ENCODE data around the gene ARPC5.

The ARPC5 gene

DNA sequence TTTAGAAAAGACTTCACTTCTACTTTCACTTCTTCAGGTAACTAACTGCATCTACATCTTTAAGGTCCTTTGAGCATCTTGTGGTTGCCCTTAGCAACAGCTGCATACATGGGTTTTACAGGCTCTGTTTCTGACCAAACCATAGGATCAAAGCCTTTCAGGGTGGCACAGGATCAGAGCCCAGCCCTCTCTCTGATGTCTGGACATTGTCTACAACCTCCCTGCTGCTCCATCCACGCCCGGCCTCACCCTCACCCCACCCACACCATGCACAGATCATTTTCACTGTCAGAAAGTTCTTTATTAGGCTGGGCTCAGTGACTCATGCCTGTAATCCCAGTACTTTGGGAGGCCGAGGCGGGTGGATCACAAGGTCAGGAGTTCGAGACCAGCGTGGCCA lies 50.5 kb downstream of the ARPC5 start:
- DNase-seq (ENCODE audit: low spot score) = no peak

DNA sequence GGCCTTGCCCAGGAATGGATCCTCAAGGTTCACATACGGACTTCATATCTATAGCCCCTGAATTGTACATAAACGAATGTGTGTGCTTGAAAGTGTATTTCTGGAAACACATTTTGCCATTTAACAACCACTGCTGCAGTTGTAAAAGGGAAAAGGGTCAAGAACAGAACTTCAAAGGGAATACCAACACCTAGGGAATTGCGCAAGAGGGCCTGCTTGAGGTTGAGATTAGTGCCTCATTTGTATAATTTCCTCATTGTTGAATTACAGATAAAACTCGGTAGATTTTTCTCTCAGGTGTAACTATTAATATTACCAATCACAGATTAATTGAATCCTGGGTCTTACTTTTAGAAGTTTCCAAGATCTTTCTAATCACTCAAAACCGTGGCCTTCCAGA lies 51.4 kb downstream of the ARPC5 start:
- no peak for DNase-seq (ENCODE audit: low spot score)

DNA sequence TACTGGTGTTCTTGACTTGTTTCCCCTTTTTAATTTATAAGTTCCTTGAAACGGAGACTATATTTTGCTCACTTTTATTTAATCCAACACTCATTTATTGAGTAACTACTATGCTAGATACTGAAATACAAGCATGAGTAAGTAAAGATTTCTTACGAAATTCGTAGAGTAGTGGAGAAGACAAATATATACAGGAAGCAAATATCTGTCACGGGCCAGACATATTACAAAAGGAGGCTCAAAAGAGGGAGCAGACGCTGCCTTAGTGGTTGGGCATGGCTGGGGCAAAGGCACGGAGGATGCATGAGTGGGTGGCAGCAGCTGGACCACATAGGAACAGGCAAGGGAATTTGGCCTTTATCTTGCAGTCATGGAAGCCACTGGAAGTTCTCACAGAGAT lies 52.1 kb downstream of the ARPC5 start:
- DNase-seq (ENCODE audit: low spot score) = no peak

DNA sequence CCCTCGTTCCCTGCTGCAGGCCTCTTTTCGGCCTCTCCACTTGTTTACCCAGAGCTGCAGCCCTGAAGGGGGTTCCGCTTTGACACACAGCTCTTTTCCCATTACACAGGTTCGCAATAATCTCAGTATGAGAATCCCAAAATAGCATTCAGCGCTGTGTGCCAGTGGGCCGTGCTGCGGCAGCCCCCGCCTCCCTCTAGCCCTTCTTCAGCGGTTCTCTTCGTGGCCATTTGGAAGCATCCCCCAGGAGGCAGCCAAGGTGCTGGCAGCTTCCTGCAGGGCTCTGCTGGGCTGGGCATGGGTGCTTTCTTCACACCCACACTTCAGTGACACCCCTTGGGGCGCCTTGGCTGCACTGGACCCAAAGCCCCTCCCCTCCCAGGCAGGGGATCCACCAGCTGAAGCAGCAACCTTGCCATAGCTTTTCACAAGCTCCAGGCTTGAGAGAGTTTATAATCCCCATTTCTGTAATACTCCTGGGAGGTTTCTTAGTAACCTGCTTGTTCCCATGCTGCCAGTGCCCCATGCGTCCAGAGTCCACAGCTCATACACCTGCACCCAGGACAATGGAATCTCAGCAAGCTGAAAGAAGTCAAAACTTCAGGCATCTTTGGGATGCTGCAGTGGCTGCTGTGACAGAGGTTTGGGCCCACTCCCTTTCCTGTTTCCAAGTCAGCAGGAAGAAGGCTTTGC lies 53.4 kb downstream of the ARPC5 start:
- no peak for DNase-seq (ENCODE audit: low spot score)

DNA sequence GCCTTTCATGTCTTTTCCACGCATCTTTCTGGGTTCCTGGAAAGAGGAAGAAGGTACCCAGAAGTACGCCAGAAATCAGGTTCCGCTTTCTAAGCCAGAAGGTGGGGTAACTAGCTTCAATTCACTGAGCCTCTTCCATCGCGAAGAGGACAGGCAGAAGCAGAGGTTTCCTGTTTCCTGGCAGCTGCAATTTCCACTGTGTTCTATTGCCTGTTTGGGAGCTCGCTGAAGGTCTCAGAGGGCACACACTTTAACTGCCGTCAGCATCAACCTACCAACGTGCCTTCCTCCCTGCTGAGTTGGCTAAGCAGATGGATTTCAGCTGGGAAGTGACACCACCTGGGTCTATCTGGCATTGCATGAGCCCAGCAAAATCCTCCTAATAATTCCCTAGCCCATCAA lies 55.3 kb downstream of the ARPC5 start:
- peak; percentile 21 for DNase-seq (ENCODE audit: low spot score)

DNA sequence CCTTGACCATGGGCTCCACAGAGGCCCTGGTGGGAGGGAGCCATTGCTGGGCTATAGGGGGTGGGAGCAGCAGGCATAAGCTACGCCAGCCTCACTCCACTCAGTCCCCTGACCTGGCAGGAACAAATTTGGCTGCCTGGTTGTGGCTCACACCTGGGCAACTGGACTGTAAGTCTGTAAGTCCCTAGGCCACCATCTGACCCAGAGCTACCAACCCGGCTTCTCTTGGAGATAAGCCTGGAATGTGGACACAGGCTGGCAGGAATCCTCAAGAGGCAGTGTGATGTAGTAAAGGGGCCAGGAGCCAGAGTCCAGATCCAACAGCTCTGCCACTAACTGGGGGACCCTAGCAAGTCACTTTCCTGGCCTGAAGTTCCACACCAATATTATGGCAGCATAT lies 56.7 kb downstream of the ARPC5 start:
- DNase-seq (ENCODE audit: low spot score) = no peak

DNA sequence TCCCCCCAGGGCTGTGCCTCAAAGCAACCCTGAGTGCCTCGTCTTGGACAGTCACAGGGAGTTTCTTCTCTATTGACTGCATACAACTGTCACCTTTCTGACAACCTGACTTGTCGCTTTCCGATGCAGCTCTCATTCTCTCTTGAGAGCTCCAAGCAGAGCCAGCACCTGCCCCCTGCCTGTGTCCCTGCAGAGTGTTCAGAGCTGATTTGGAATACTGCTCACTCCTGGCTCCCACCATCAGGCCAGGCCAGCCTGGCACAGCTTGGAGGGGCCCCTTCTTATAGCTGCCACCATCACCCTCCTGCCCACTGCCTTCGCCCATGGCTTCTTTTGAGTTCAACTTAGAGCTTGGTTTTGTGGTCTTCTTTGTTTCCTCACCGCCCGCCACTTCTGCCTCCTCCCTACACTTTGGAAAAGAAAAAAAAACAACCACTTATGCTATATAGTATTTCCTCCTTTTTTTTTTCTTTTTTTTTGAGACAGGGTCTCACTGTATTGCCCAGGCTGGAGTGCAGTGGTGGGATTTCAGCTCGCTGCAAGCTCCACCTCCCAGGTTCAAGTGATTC lies 57.6 kb downstream of the ARPC5 start:
- DNase-seq (ENCODE audit: low spot score) = no peak

DNA sequence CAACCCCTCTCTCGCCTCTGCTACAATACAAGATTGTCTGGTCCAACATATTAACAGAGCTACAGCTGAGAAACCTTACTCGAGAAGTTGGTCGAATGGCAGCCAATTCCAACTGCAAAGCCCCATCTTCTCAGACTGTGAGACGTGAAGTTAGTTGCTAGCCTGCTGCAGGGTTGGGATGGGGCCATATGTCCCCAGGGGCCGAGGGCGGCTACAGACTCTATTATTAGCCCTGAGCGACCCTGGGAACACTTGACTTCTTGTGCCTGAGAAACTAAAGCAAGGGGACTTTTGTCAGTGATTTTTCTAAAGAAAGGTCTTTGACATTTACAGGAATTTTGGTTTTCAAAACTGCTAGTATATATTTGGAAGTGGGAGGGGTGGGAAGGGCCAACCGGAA lies 59.0 kb downstream of the ARPC5 start:
- no peak for DNase-seq (ENCODE audit: low spot score)

DNA sequence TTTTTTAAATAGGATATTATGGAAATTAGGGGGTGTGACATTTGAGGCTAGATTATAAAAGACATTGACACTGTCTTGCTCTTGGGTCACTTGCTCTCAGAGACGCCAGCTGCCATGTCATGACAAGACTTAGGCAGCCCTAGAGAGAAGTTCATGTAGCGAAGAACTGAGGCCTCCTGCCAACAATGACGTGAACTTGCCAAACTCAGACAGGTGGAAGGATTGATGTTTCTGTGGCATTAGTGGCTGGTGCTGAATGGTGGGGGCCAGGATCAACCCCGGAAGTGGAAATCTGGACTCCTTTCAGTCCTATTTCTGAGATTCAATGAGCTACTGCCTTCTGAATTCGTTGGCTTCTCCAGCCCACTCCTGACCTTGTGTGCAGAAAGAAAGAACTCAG lies 60.0 kb downstream of the ARPC5 start:
- DNase-seq (ENCODE audit: low spot score) = no peak

DNA sequence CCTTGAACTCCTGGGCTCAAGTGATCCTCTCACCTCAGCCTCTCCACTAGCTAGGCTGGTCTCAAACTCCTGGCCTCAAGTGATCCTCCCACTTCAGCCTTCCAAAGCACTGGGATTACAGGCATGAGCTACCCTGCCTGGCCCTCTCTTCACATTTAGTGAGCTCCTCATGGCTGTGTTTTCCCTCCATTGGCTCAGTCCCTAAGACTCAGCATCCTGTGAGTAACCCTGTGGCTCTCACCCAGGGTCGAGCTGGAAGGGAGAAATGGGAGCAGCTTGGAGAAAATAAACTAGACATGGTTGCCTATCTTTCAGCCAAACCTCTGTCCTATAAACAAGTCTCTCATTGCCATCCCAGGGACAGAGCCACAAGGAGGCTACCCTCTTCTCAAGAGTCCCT lies 62.9 kb downstream of the ARPC5 start:
- no peak for DNase-seq (ENCODE audit: low spot score)

DNA sequence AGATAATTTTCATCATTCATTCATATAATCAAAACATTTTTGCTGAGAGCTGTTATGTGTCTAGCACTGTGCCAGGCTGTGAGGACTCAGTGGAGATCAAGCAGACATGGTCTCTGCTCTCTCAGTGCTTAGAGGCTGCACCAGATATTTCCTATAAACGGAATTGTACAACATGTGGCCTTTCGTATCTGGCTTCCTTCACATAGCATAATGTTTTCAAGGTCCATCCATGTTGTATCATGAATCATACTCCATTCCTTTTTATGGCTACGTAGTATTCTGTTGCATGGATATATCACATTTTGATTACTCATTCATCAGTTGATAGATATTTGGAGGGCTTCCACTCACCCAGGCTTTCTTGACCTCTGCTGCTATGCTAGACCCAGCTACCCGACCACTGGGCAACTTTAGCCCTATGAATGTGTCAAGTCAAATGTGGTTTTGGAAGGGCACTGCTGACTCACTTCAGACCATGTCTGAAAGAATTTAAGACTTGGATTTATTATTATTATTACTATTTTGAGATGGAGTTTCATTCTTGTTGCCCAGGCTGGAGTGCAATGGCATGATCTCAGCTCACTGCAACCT lies 63.8 kb downstream of the ARPC5 start:
- no peak for DNase-seq (ENCODE audit: low spot score)

Data from CD4-positive, alpha-beta T cell treated with Interleukin-2 at 100 ng/mL for 4 hours (primary cell).